CD4-positive, alpha-beta T cell (primary cell): ENCODE data around the gene HAGH. TPM values are rescaled to one million over a fixed set of nuclear protein-coding genes. Genes with fewer than 3 reads are reported as not detected.
A peak's percentile ranks its signal among the peaks of the same experiment; 100 is the strongest.

Source experiments
- ATAC-seq: fragments of 200-7000 bp; cut with Tn5 transposase; one replicate; pipeline ENCODE4 v1.10.0; 2022; ENCODE audit warnings: mild to moderate bottlenecking; ENCODE audit not compliant: poor library complexity
- CTCF ChIA-PET: fragments of 350-600 bp; sonication (Branson Sonifier 250); formaldehyde crosslinking; loops from one replicate; lab custom pipeline; 2021; ENCODE audit warnings: antibody characterized with exemption, inconsistent platforms; lab: Charles Lee
- POLR2A ChIA-PET: fragments of 350-600 bp; sonication (Branson Sonifier 250); formaldehyde crosslinking; loops from one replicate; lab custom pipeline; 2021; ENCODE audit warnings: antibody characterized with exemption, inconsistent platforms; lab: Charles Lee
- DNase-seq, 14 experiments: peaks; one replicate each; pipeline ENCODE4 v3.0.0-alpha.2; 2013 to 2020; ENCODE audit warnings: mixed read lengths in 2 of 14
- H3K27ac ChIP-seq, 2 donors: one replicate each; pipeline versions ENCODE4 v1.5.1 to v1.7.0; 2013; ENCODE audit warnings: low read length in 2 of 2, low read depth in 1 of 2, mild to moderate bottlenecking in 1 of 2
- H3K27me3 ChIP-seq, 2 experiments: 1 replicate in 1 of 2; 2 replicates in 1 of 2; pipeline versions ENCODE4 v1.6.1 to v1.7.0; 2013; ENCODE audit warnings: low read length in 2 of 2, control low read depth in 1 of 2, mild to moderate bottlenecking in 1 of 2, moderate library complexity in 1 of 2; ENCODE audit not compliant: insufficient read depth in 2 of 2, control insufficient read depth in 1 of 2
- H3K36me3 ChIP-seq: one replicate; pipeline ENCODE4 v1.6.1; 2013; ENCODE audit warnings: low read length, control low read depth; ENCODE audit not compliant: insufficient read depth
- H3K4me1 ChIP-seq: one replicate; pipeline ENCODE4 v1.6.1; 2013; ENCODE audit warnings: low read length, control low read depth; ENCODE audit not compliant: insufficient read depth
- H3K4me3 ChIP-seq: one replicate; pipeline ENCODE4 v1.5.1; 2013; ENCODE audit warnings: mild to moderate bottlenecking, low read length, moderate library complexity
- H3K9me3 ChIP-seq, 2 experiments: 1 replicate in 1 of 2; 2 replicates in 1 of 2; pipeline versions ENCODE4 v1.6.1 to v1.7.0; 2013; ENCODE audit warnings: low read length in 2 of 2, mild to moderate bottlenecking in 2 of 2, control low read depth in 1 of 2, moderate library complexity in 1 of 2; ENCODE audit not compliant: control insufficient read depth in 1 of 2, insufficient read depth in 1 of 2
- H3K27ac Mint-ChIP-seq: one replicate; pipeline ENCODE4 v1.8.0; 2020; ENCODE audit warnings: mixed read lengths
- H3K27me3 Mint-ChIP-seq: one replicate; pipeline ENCODE4 v1.8.0; 2021; ENCODE audit warnings: mixed read lengths
- H3K36me3 Mint-ChIP-seq: one replicate; pipeline ENCODE4 v1.8.0; 2021; ENCODE audit warnings: low read depth, mixed read lengths
- H3K4me1 Mint-ChIP-seq: one replicate; pipeline ENCODE4 v1.8.0; 2021; ENCODE audit warnings: low read depth, mixed read lengths
- H3K4me3 Mint-ChIP-seq: one replicate; pipeline ENCODE4 v1.8.0; 2020; ENCODE audit warnings: mild to moderate bottlenecking, mixed read lengths
- H3K9me3 Mint-ChIP-seq: one replicate; pipeline ENCODE4 v1.8.0; 2020; ENCODE audit warnings: mixed read lengths
- CTCF ChIP-seq: fragments of 200-600 bp; IDR thresholded peaks from one replicate; pipeline ENCODE4 v1.8.0; 2022; ENCODE audit warnings: antibody characterized with exemption, mild to moderate bottlenecking
- intact Hi-C, 2 experiments: fragments of 100-400 bp; cut with DNase I in 1 of 2; cut with micrococcal nuclease in 1 of 2; formaldehyde crosslinking; loops; one replicate each; pipeline versions ENCODE4 v1.15.1 to v1.9.0; 2023 to 2025; cut with DNase I, micrococcal nuclease
- total RNA-seq, 174 experiments: library from RNA in 2 of 174; stranded (reverse) in 2 of 174; gene quantifications; one replicate each; pipeline ENCODE4 v1.2.3 and lab custom pipeline; 2021 to 2026

The HAGH gene
- total RNA-seq, 2 experiments from 2014 or later = 20.9 to 22.7 TPM

DNA sequence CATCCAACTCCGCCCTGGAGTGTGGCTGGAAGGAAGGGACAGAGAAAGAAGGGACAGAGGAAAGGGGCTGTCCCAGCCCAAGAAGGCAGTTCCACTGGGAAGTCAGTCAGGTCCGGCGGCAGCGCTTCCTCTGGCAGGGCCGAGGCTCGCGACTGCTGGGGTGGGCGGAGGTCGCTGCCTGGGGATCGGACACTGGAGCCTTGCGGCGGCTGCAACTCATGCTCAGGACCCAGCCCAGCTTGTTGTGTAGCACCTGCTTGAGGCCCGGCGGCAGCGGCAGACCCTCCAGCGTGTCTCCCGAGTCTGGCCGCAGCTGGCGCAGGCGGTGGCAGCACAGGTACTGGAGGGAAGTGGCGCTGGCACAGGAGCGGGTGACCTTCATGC lies 49.6 kb downstream of the HAGH start:
- POLR2A ChIA-PET = no interaction called here
- H3K27me3 Mint-ChIP-seq = no peaks in the 10 kb centered on the region
- H3K9me3 Mint-ChIP-seq = no peaks in the 10 kb centered on the region
- intact Hi-C loops = loop anchor here in 1 of 2 experiments (10.0 kb wide), 1 partner anchor 368 kb away; the partner anchor contains the start of gene RAB26
- H3K27ac Mint-ChIP-seq = no peak overlapping the region
- H3K4me1 ChIP-seq = peaks cover 50% of the 10 kb centered on the region
- H3K36me3 Mint-ChIP-seq = peaks cover 26% of the 10 kb centered on the region
- DNase-seq (no peak), ATAC-seq (no peak)
- TF ChIP-seq CTCF = no peak
- CTCF ChIA-PET = no interaction called here
- H3K27ac ChIP-seq = no peak overlapping the region
- peaks cover 43% of the 10 kb centered on the region for H3K36me3 ChIP-seq
- H3K27me3 ChIP-seq = no peaks in the 10 kb centered on the region
- H3K4me1 Mint-ChIP-seq = peaks cover 18% of the 10 kb centered on the region
- H3K9me3 ChIP-seq = peaks cover 0 to 4% of the 10 kb centered on the region in 2 experiments
- H3K4me3 Mint-ChIP-seq = peak overlapping the region; percentile 54
- H3K4me3 ChIP-seq = no peak overlapping the region

DNA sequence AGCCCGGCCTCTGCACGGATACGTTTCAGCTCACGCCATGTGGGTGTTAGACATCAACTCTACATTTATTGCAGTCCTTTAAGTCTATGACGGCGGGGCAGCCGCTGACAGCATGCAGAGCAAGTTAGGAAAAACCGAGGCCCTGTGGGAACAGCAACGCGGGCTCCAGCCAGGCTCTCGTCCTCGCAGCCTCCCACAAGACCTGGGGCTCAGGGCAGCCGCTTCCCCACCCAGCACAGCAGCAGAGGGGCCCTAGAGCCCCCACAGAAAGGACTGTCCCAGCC lies 50.0 kb downstream of the HAGH start:
- Histone ChIP-seq H3K4me3 (no peak overlapping the region), H3K27me3 (no peaks in the 10 kb centered on the region), H3K4me1 (peaks cover 51% of the 10 kb centered on the region), H3K36me3 (peaks cover 43% of the 10 kb centered on the region), H3K9me3 (peaks cover 0 to 4% of the 10 kb centered on the region in 2 experiments), H3K27ac (no peak overlapping the region)
- TF ChIP-seq CTCF = no peak
- Mint-ChIP-seq H3K4me3 (peak overlapping the region; percentile 54), H3K27me3 (no peaks in the 10 kb centered on the region), H3K36me3 (peaks cover 26% of the 10 kb centered on the region), H3K4me1 (peaks cover 18% of the 10 kb centered on the region), H3K9me3 (no peaks in the 10 kb centered on the region), H3K27ac (no peak overlapping the region)
- POLR2A ChIA-PET = no interaction called here
- ATAC-seq (no peak), DNase-seq (peak in 1 of 14 experiments; percentile 32)
- intact Hi-C loops = loop anchor here in 1 of 2 experiments (10.0 kb wide), 1 partner anchor 368 kb away; the partner anchor contains the start of gene RAB26
- CTCF ChIA-PET = no interaction called here

- Mint-ChIP-seq H3K4me1 (peaks cover 12% of the 10 kb centered on the region), H3K27me3 (no peaks in the 10 kb centered on the region), H3K27ac (no peak overlapping the region), H3K9me3 (no peaks in the 10 kb centered on the region), H3K36me3 (peaks cover 21% of the 10 kb centered on the region), H3K4me3 (peak overlapping the region; percentile 54)
- H3K36me3 ChIP-seq = peaks cover 43% of the 10 kb centered on the region
- DNase-seq (peak in 1 of 14 experiments; percentile 31), ATAC-seq (no peak)
- H3K4me1 ChIP-seq = peaks cover 46% of the 10 kb centered on the region
- no peaks in the 10 kb centered on the region for H3K27me3 ChIP-seq
- intact Hi-C loops = loop anchor here in 1 of 2 experiments (10.0 kb wide), 1 partner anchor 369 kb away; the partner anchor contains the start of gene RAB26
- H3K9me3 ChIP-seq = peaks cover 0 to 4% of the 10 kb centered on the region in 2 experiments
- H3K27ac ChIP-seq = no peak overlapping the region
- no peak overlapping the region for H3K4me3 ChIP-seq
- CTCF ChIA-PET = interaction anchor here (0.6 kb wide), 1 partner anchor 355 kb away, joined by 3 read pairs; no protein-coding TSS in a partner anchor
- POLR2A ChIA-PET = interaction anchor here (1.2 kb wide), 1 partner anchor 13 kb away, joined by 3 read pairs; no protein-coding TSS in a partner anchor
- no peak for TF ChIP-seq CTCF
Observed at GRCh38 chr16:1775846-1776671, 50.6 kb downstream of the HAGH start.
